Neuronal stem cell (in vitro differentiated cells): Measurements from ENCODE around the gene OR10H5.
"Not testable (repeated sequence)": the region's sequence is repeated elsewhere in the genome, so short reads cannot be mapped to it uniquely, and the experiment has no call there.

Experiments
- DNase-seq: peaks from one replicate; pipeline ENCODE4 v3.0.0-alpha.2; 2013; ENCODE audit warnings: low spot score
- H2AFZ ChIP-seq: one replicate; pipeline ENCODE4 v1.6.1; 2013; ENCODE audit warnings: mild to moderate bottlenecking, low read length, inconsistent platforms
- H2AK5ac ChIP-seq: 2 replicates; pipeline ENCODE4 v1.6.1; 2013; ENCODE audit warnings: low read depth, mild to moderate bottlenecking, inconsistent platforms, low read length, moderate library complexity, mixed read lengths
- H2BK120ac ChIP-seq: 2 replicates; pipeline ENCODE4 v1.6.1; 2013; ENCODE audit warnings: low read depth, mild to moderate bottlenecking, inconsistent platforms, low read length, moderate library complexity, mixed read lengths
- H2BK12ac ChIP-seq: one replicate; pipeline ENCODE4 v1.6.1; 2013; ENCODE audit warnings: low read length, inconsistent platforms
- H2BK15ac ChIP-seq: 2 replicates; pipeline ENCODE4 v1.6.1; 2013; ENCODE audit warnings: mild to moderate bottlenecking, low read length, inconsistent platforms, mixed read lengths
- H2BK5ac ChIP-seq: one replicate; pipeline ENCODE4 v1.6.1; 2013; ENCODE audit warnings: inconsistent platforms, mild to moderate bottlenecking, low read length, moderate library complexity
- H3K14ac ChIP-seq: one replicate; pipeline ENCODE4 v1.6.1; 2013; ENCODE audit warnings: low read length, inconsistent platforms
- H3K18ac ChIP-seq: 2 replicates; pipeline ENCODE4 v1.6.1; 2013; ENCODE audit warnings: low read length, inconsistent platforms
- H3K23ac ChIP-seq: 2 replicates; pipeline ENCODE4 v1.6.1; 2013; ENCODE audit warnings: low read depth, mild to moderate bottlenecking, mixed read lengths, low read length, inconsistent platforms; ENCODE audit not compliant: poor library complexity
- H3K27ac ChIP-seq: replicated peaks from 3 replicates; pipeline ENCODE4 v1.5.1; 2013; ENCODE audit warnings: low read length, inconsistent platforms
- H3K27me3 ChIP-seq, 3 experiments: 2 replicates each; pipeline ENCODE4 v1.6.1; 2013; ENCODE audit warnings: low read length in 3 of 3, mild to moderate bottlenecking in 2 of 3, inconsistent platforms in 1 of 3, low read depth in 1 of 3, mixed read lengths in 1 of 3, moderate library complexity in 1 of 3; ENCODE audit not compliant: control insufficient read depth in 3 of 3, insufficient read depth in 3 of 3
- H3K36me3 ChIP-seq, 2 donors: replicated peaks in 1 of 2; 2 replicates each; pipeline ENCODE4 v1.6.1; 2013; ENCODE audit warnings: low read length in 2 of 2; ENCODE audit not compliant: control insufficient read depth in 2 of 2, insufficient read depth in 2 of 2
- H3K4ac ChIP-seq: 2 replicates; pipeline ENCODE4 v1.6.1; 2013; ENCODE audit warnings: inconsistent platforms, mild to moderate bottlenecking, low read length, moderate library complexity
- H3K4me1 ChIP-seq, 2 donors: 1 replicate in 1 of 2; 2 replicates in 1 of 2; pipeline ENCODE4 v1.6.1; 2013; ENCODE audit warnings: low read length in 2 of 2, low read depth in 1 of 2; ENCODE audit not compliant: control insufficient read depth in 2 of 2, insufficient read depth in 1 of 2
- H3K4me2 ChIP-seq: one replicate; pipeline ENCODE4 v1.6.1; 2013; ENCODE audit warnings: mild to moderate bottlenecking, low read length, inconsistent platforms; ENCODE audit not compliant: insufficient read depth, poor library complexity, severe bottlenecking
- H3K4me3 ChIP-seq, 2 donors: 2 replicates each; pipeline ENCODE4 v1.5.1; 2013; ENCODE audit warnings: low read length in 2 of 2, mild to moderate bottlenecking in 2 of 2, inconsistent platforms in 1 of 2, moderate library complexity in 1 of 2
- H3K79me1 ChIP-seq: one replicate; pipeline ENCODE4 v1.6.1; 2013; ENCODE audit warnings: low read depth, mild to moderate bottlenecking, inconsistent platforms, low read length, moderate library complexity
- H3K9ac ChIP-seq: one replicate; pipeline ENCODE4 v1.6.1; 2013; ENCODE audit warnings: mild to moderate bottlenecking, low read depth, low read length, inconsistent platforms; ENCODE audit not compliant: poor library complexity
- H3K9me3 ChIP-seq, 2 donors: replicated peaks in 1 of 2; 2 replicates each; pipeline versions ENCODE3 to v1.6.1; 2013; ENCODE audit warnings: low read length in 2 of 2, mild to moderate bottlenecking in 2 of 2, inconsistent platforms in 1 of 2, low read depth in 1 of 2, mixed read lengths in 1 of 2, moderate library complexity in 1 of 2; ENCODE audit not compliant: control insufficient read depth in 2 of 2, insufficient read depth in 1 of 2
- H4K8ac ChIP-seq: one replicate; pipeline ENCODE4 v1.6.1; 2013; ENCODE audit warnings: low read depth, mild to moderate bottlenecking, inconsistent platforms, low read length, moderate library complexity
- H4K91ac ChIP-seq: one replicate; pipeline ENCODE4 v1.6.1; 2013; ENCODE audit warnings: low read length, low read depth, mild to moderate bottlenecking, inconsistent platforms; ENCODE audit not compliant: poor library complexity
- WGBS, 2 donors: extraction: QIAGEN DNeasy Blood & Tissue Kit; methylation state at CpG; one replicate each; pipeline ENCODE4 v1.1.7; 2013; ENCODE audit warnings: missing lambda C conversion rate in 2 of 2, mixed read lengths in 1 of 2; ENCODE audit not compliant: insufficient read length in 2 of 2, insufficient replicate concordance in 1 of 2; ENCODE audit errors: extremely low coverage in 2 of 2; 5-methylcytosine and 5-hydroxymethylcytosine counted together

Gene OR10H5

GRCh38 chr19:15820646-15821045 lies 33.2 kb downstream of the OR10H5 start:
- Histone ChIP-seq H3K36me3 (no peaks in the 10 kb centered on the region), H3K9me3 (peaks cover 0 to 11% of the 10 kb centered on the region in 2 donors), H3K79me1 (no peaks in the 10 kb centered on the region), H2AFZ (no peak overlapping the region), H3K4me1 (no peaks in the 10 kb centered on the region), H2AK5ac (no peak overlapping the region), H3K4me2 (no peak overlapping the region), H2BK12ac (no peak overlapping the region), H3K23ac (no peak overlapping the region), H3K4me3 (no peak overlapping the region), H3K14ac (no peak overlapping the region), H3K9ac (no peak overlapping the region), H2BK15ac (no peak overlapping the region), H3K27ac (no peak overlapping the region), H3K27me3 (no peaks in the 10 kb centered on the region), H3K4ac (no peak overlapping the region), H3K18ac (no peak overlapping the region), H4K8ac (no peak overlapping the region), H2BK120ac (no peak overlapping the region), H4K91ac (no peak overlapping the region), H2BK5ac (no peak overlapping the region)
- no CpG with 5 or more reads among the region's 8 CpGs for WGBS, 2 donors
- no peak for DNase-seq

DNA sequence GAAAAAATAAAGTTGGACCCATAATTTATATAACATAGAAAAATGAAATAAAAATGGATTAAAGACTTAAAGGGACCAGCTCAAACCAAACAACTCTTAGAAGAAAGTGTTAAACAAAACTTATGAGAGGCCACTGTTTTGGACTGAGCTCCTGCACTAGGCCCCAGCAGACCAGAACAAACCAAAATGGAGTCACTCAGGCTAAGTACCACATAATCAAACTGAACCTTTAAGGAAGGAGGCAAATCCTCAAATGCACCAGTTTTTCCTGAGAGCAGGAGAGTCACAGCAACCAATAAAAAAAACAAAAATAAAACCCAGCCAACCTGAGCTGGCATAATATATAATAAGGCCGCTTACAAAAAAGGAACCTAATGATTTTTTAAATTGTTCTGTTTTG lies 38.3 kb downstream of the OR10H5 start:
- no peaks in the 10 kb centered on the region for H3K36me3 ChIP-seq
- no peak overlapping the region for H2BK12ac ChIP-seq
- WGBS, 2 donors: no CpG with 5 or more reads among the region's 1 CpG

GRCh38 chr19:15828121-15828610 lies 40.7 kb downstream of the OR10H5 start:
- Histone ChIP-seq H2AFZ (no peak overlapping the region), H3K79me1 (no peaks in the 10 kb centered on the region), H3K9me3 (peaks cover 0 to 6% of the 10 kb centered on the region in 2 donors), H3K4me3 (no peak overlapping the region), H3K9ac (no peak overlapping the region), H3K27me3 (peaks cover 0 to 19% (median 0%) of the 10 kb centered on the region in 3 experiments), H2BK12ac (no peak overlapping the region), H4K91ac (no peak overlapping the region), H3K4me2 (no peak overlapping the region), H2BK120ac (no peak overlapping the region), H3K27ac (no peak overlapping the region), H3K18ac (no peak overlapping the region), H3K36me3 (no peaks in the 10 kb centered on the region), H3K4me1 (no peaks in the 10 kb centered on the region), H2AK5ac (no peak overlapping the region), H4K8ac (no peak overlapping the region), H2BK15ac (no peak overlapping the region), H2BK5ac (no peak overlapping the region), H3K14ac (no peak overlapping the region), H3K4ac (no peak overlapping the region), H3K23ac (no peak overlapping the region)
- no CpG with 5 or more reads among the region's 7 CpGs for WGBS, 2 donors
- no peak for DNase-seq

More for the DNA sequence above, 38.3 kb downstream of the OR10H5 start:
- no peak for DNase-seq
- H2AK5ac ChIP-seq: no peak overlapping the region
- H4K8ac ChIP-seq: no peak overlapping the region
- no peak overlapping the region for H3K18ac ChIP-seq
- no peaks in the 10 kb centered on the region for H3K79me1 ChIP-seq
- no peak overlapping the region for H2AFZ ChIP-seq
- H4K91ac ChIP-seq: no peak overlapping the region
- H3K27ac ChIP-seq: no peak overlapping the region
- H2BK120ac ChIP-seq: no peak overlapping the region
- no peak overlapping the region for H2BK15ac ChIP-seq
- no peak overlapping the region for H3K4me2 ChIP-seq
- H3K14ac ChIP-seq: no peak overlapping the region
- no peak overlapping the region for H3K23ac ChIP-seq
- H2BK5ac ChIP-seq: no peak overlapping the region
- H3K9me3 ChIP-seq: peaks cover 0 to 10% of the 10 kb centered on the region in 2 donors
- H3K4ac ChIP-seq: no peak overlapping the region
- H3K9ac ChIP-seq: no peak overlapping the region
- H3K4me1 ChIP-seq: no peaks in the 10 kb centered on the region
- peaks cover 0 to 4% (median 0%) of the 10 kb centered on the region in 3 experiments for H3K27me3 ChIP-seq
- no peak overlapping the region for H3K4me3 ChIP-seq

- not testable (repeated sequence) for H3K18ac ChIP-seq, H3K4me3 ChIP-seq, H2BK5ac ChIP-seq, H3K23ac ChIP-seq, H3K14ac ChIP-seq, DNase-seq, H3K4me2 ChIP-seq, H3K27ac ChIP-seq, H2AFZ ChIP-seq, H4K8ac ChIP-seq, H3K36me3 ChIP-seq, H2BK12ac ChIP-seq, H3K4ac ChIP-seq, H3K79me1 ChIP-seq, H4K91ac ChIP-seq, H2AK5ac ChIP-seq, H3K4me1 ChIP-seq, H3K9ac ChIP-seq, H2BK120ac ChIP-seq, H3K9me3 ChIP-seq, H2BK15ac ChIP-seq
- peaks cover 0 to 19% (median 0%) of the 10 kb centered on the region in 3 experiments for H3K27me3 ChIP-seq
- WGBS, 2 donors: no CpG with 5 or more reads among the region's 13 CpGs
Measured at GRCh38 chr19:15828611-15829305, 41.3 kb downstream of the OR10H5 start.
